ENCODE results near the gene BCO1.

The BCO1 gene

DNA sequence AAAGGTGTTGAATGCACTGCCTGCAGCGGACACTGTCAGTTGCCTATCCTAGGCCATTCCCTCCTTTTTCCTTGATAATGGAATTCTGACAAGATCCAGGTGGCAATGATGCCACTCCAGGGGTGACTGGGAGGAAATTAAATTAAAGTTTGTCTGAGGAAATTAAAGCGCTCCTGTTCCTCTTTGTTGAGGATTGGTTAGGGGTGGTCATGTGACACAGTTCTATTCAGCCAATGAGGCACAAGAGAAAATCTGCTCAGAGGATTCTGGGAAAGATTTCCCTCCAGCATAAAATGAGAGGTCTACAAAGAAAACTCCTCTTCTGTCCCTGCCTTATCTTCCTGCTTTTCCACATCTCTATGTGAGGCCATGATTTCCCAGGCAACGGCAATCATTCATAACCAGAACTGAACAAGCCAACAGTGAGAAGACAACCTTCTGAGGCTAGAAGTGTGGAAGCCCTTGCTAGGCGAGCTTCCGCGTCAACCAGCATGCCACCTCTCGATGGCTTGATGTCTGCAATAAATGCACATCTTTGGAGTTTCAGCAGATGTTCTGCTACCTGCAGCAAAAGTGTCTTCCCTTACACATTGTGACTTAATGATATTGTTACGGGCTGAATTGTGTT is 5.6 kb upstream of the BCO1 start:
- no peak for DNase-seq

DNA sequence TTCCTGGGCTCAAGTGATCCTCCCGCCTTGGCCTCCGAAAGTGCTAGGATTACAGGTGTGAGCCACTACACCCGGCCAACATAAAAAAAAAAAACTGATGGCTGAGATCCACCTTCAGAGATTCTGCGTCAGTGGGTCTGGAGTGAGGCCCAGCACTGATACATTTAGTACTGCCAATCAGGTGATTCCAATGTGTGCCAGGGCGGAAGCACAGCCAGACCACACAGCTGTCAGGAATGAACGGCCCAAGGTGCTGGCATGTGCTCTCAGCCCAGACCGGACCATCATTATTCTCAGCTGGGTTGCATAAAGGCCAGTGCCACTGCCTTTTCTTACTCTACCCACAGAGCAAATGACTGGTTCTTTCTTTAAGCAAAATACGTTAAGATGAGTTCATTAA is 1.2 kb upstream of the BCO1 start:
- DNase-seq: no peak

DNA sequence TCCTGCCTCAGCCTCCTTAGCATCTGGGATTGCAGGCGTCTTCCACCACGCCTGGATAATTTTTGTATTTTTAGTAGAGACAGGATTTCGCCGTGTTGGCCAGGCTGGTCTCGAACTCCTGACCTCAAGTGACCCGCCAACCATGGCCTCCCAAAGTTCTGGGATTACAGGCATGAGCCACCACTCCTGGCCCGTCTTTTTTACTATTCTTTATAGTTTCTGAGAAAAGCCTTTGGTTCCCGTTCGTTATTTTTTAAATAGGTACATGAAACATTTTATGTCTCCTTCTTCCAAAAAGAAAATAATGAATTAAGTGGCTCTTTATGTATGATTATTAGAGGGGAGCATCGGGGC is 570 bp upstream of the BCO1 start:
- DNase-seq: no peak

DNA sequence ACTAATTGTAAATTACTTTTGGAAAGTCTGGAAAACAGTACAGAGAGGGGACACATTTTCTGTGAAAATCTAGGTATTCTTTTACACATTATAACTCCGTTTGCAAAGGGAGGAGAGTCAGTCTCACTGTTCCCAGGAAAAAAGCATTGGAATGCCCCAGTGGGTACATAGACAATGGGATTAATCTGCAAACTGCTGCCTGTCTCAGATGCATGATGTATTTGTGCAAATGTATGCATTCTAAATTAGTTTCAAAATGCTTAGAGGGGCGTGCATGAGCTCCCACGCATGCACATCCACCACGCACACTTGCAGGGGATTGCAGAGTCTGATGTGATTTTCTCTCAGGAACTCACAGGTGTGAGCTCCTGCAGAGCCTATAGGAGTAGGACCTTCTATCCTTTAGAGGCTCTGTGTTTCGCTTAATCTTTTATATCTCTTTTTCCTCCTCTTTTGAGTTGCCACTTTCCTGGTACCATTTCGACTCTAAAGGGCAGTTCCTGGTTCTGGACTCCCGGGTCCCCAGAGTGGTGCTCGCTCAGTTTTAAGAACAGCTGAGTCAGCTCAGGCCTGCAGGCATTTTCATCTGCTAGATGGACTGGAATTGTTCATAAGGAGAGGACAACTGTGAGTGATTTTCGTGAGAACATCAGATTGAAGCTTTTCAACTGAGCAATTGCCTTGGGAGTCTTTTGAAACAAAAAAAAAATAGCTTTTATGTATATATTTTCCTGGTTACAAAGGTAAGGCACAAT is 1.1 kb downstream of the BCO1 start:
- no peak for DNase-seq

DNA sequence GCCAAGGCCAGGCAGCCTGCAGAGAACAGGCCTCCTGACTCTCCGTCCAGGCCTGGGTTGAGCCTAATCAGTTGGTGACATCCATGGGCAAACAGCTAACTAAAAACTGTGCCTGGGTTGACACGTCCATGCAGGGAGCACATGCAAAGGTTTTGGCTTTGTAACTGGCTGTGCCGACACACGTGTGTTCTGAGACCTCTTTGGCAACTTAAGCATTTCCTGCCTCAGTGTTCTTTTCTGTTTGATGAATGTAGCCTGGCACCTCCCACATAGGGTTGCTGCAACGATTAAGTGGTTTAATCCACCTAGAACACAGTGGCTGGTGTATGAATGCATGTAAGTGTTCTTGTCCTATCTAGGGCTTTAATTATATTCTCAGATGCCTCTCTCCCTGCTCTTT is 3.2 kb downstream of the BCO1 start:
- no peak for DNase-seq

DNA sequence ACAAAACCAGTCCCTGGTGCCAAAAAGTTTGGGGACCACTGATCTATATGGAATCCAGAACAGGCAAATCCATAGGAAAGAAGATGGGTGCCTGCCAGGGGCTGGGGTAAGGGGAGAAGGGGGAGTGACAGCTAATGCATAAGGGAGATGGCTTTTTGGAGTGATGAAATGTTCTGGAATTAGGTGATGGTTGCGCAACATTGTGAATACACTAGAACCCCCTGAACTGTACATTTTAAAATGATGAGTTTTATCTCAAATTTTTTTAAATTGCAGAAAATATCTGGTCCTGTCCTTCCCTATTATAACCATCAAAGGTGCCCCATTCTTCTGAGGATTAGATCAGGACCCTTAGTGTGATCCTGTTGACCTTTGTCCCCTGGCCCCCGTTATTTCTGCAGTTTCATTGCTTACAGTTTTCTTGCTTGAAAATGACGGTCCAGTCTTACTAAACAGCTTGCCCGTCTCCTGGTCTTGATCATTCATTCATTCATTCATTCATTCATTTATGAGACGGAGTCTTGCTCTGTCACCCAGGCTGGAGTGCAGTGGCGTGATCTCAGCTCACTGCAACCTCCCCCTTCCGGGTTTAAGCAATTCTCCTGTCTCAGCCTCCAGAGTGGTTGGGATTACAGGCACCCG is 4.6 kb downstream of the BCO1 start:
- no peak for DNase-seq

DNA sequence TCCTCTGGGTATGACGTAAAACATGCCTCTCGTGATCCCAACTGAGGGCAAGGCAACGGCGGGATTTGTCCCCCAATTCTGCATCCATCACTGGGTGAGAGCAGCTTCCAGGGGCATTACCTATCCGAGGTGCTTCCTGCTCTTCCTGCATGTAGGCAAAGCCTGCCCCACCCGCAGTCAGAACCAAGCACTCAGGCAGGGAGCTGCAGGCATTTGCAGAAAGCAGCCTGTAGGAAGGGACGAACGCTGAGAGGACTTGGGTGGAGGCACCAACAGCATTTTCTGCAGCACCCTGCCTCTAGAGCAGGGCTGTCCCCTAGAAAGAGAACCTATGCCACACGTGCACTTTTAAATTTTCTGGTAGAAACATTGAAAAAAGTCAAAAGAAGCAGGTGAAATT is 5.5 kb downstream of the BCO1 start:
- no peak for DNase-seq

DNA sequence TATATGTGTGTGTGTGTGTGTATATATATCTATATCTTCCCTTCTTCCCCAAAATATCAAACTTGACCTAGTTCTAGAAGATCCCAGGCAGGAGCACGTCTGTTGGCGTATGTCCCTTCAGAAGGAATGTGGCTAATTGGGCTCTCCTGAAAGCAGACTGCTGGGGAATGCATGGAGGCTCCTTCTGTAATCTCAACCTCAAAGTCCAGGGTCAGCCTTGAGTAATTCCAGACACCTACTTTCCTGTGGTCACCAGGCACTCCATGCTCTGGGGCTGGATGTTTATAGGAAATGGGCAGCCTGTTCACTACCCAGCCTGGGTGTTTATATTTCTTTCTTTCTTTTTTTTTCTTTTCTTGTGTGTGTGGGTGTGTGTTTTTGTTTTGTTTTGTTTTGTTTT is 13.4 kb downstream of the BCO1 start:
- no peak for DNase-seq

DNA sequence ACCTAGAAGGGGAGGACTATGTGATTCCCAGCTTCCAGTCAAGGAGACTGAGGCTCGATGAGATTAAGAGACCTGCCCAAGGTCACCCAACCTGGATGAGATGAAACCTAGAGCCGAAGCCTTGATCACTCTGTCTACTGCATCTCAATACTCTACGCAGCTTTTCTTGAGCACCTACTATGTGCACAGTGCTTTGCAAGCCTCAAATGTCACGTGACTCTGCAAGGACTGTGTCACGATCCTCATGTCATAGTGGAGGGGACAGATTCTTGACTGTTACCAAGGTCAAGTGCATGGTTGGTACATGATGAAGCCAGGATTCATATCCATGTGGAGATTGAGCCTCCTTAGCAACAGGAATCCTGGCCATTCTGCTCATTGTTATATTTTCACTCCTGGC is 14.7 kb downstream of the BCO1 start:
- no peak for DNase-seq

DNA sequence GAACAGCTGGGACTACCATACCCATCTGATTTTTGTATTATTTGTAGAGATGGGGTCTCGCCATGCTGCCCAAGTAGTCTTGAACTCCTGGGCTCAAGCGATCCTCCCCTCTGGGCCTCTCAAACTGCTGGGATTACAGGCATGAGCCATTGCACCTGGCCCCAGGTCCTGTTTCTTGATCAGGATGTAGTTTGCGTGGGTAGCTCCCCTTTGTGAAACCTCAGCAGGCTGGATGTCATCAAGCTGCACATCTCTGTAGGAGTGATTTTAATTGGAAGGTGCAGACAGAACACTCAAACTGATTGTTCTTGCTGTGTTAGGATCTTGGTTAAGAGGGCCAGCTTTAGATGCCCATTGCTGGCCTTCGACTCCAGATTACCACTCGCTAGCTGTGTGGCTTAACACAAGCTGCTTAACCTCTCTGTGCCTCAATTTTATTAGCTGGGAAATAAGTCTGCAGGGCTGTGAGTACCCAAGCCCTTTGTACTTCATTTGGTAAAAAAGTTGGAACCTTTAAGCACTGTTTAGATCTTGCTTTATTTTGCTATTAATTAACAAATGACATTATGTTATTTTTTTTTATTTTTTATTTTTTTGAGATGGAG is 16.5 kb downstream of the BCO1 start:
- DNase-seq: no peak

DNA sequence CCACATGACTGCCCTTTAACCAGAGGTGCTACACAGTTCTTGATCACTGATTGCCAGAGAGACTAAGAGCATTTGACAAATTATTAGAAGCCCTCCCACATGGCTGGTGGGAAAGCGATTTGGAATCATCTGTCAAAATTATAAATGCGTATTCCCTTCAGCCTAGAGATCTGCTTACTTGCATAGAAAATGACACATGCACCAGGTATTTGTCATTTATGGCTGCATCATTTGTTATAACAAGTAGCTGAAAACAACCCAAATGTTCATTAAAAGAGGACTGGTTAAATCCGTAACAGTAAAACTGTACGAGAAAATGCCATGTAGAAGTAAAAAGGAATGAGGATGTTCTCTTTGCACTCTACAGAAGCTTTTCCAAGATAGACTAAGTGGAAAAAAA is 21.4 kb downstream of the BCO1 start:
- DNase-seq: no peak

DNA sequence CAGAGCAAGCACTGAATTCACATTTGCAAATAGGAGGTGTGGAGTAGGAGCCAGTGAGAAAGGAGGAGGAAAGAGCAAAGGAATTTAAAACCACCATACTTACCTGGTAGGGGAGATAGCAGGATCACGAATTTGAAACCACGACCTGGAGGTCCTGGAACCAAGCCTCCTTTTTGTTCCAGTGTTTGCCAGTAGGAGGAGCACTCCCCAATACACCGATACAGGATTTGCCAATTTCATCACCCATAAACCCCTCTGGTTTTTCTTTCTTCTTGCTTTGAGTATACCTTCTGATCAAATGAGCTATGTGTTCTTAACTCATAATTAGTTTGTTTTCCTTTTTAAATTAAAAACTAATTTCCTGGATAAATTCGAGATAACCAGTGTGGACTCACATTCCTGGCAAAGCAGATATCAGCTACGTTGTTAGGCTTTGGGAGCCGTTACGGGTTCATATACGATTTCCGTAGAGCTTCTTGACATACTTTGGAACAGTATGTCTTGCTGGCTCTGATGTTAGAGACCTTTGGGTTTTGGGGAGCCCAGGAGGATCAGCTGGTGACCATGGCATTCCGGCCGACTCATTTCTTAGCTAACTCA is 22.7 kb downstream of the BCO1 start:
- no peak for DNase-seq

DNA sequence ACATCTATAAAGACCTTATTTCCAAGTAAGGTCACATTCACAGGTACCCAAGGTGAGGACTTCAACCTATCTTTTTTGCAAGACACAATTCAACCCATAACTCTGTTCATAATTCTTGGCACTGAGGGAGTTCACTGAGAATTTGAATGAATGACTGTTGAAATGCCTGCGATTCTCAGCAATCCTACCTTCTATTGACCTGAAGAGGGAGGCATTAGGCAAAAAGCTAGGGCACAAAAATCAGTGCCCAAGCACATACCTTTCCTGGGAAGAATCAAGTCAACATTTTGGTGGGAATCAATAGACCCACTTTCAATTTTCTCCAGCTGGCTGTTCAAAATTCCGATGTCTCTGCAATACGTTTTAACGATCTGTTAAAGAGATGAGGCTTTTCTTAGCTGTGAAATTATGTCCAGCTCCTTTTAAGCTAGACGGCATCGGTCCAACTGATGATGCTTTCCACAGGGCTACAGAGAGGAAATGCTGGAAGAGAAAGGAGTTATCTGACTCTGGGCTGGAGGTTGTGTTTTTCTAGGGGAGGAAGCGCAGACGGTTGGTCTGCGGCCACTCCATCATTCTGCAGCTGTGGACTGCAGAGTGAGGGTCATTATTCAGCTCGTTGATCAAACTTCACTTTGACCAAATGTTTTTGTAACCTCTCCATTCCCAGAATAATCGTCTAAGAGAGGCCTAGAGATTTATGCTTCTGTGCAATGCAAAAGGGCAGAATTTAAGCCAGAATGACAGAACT is 25.2 kb downstream of the BCO1 start:
- DNase-seq: no peak

DNA sequence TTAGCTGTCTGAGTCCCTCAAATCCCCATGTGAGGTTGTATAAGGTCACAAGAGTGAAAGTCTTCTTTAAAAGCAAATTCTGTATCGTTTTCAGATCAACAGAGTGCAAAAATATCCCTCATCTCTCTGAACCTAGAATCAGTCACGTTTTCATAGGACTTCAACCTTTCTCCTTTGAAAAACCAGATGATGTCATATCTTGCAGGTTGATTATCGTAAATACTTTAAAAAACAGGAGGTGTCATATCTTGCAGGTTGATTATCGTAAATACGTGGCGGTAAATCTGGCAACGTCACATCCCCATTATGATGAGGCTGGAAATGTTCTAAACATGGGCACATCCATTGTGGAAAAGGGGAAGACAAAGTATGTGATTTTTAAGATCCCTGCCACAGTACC is 25.9 kb downstream of the BCO1 start:
- DNase-seq: no peak

DNA sequence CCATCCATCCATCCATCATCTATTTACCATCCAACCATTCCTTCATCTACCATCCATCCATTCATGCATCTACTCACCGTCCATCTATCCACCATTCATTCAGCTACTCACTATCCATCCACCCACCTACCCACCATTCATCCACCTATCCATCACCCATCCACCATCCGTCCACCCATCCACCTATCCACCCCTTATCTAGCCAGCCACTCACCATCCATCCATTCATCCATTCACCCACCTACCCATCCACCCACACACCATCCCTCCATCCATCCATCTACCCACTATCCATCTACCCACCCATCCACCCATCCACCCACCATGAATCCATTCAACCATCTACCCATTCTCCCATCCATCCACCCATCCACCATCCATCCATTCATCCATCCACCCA is 26.6 kb downstream of the BCO1 start:
- DNase-seq: no peak

DNA sequence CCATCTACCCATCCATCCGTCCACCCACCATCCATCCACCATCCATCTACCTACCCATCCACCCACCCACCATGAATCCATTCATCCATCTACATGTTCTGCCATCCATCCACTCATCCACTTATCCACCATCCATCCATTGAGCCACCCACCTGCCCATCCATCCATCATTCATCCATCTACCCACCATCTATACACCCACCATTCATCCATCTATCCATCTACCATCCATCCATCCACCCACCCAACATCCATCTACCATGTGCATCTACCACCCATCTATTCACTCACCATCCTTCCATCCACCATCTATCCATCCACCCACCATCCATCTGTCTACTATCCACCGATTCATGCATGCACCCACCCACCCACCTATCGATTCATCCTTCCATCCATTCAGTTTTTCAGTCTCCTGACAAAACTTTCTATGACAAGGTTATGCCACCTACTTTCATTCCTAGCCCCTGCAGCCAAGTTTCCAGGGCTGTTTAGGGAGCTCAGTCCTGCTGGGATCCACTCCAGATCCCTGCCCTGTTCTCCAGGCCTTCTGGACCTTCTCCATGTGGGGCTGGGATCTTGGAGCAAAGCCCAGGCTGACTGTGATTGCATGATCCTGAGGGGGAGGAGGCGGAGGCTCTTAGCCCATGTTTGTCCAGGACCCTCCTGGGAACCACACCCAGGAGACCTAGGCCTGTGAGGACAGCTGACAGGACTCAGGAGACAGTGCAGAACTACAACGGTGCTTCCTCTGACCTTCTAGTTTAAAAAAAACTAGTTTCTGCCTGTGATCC is 27.4 kb downstream of the BCO1 start:
- no peak for DNase-seq

DNA sequence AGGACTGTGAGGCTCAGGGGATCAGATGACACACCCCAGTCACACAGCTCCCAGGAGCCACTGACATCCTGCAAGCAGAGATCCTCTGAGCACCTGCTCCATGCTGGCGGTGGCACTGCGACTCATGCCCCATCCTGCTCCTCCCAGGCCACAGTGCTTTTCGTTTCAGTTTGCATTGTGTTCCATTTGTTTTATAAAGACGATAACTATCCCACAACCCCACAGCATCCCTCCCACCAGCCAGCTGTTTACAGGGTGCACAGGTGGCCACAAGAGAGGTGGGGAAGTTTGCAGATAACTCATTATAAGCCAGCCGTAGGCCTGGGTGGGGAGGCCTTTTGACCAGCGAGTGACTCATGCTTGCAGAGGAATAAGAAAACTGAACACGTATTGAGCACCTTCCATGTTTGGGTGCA is 28.2 kb downstream of the BCO1 start:
- no peak for DNase-seq

DNA sequence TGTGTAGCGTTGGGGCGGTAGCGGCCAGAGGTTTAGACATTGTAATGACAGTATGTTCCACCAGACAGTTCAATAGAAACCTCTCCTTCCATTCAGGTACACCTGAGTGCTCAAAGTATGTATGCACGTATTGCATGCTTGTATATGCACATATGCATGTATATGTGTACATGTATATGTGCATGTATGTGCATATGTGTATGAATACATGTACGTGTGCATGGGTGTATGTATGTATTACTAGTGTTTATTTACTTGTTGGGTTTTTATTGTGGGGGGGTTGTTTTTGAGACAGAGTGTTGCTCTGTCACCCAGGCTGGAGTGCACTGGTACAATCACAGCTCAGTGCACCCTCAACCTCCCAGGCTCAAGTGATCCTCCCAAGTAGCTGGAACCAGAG is 30.0 kb downstream of the BCO1 start:
- no peak for DNase-seq

DNA sequence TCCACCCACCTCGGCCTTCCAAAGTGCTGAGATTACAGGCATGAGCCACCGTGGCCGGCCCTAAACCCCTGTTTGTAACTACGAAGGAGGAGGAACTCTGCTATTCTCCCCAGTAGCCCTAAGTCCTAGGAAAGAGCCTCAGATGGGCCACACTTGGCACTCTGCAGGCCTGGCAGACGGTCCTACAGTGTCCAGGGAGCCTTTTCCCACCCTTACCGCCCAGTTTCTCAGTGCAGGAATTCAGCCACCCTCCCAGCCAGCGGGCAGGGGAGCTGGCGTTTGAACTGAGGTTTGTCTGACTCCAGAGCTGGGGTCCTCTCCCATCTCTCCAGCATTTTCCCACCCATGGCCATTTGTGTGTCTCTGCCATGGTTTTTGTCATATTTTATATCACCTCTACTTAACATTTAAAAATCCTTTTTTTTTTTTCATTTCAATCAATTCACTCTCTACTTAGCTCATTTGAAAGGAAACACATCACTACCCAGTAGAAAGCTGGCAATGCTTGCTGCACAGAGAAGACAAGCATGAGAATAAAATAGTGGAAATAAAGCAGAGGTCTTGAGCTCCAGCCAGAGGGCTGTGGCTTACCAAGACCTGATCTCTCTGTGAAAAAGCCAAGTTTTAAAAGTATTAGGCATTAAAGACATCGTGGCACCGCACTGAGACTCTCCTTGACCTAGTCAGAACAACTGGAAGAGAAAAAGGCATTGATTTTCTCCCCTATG is 34.9 kb downstream of the BCO1 start:
- DNase-seq: no peak

DNA sequence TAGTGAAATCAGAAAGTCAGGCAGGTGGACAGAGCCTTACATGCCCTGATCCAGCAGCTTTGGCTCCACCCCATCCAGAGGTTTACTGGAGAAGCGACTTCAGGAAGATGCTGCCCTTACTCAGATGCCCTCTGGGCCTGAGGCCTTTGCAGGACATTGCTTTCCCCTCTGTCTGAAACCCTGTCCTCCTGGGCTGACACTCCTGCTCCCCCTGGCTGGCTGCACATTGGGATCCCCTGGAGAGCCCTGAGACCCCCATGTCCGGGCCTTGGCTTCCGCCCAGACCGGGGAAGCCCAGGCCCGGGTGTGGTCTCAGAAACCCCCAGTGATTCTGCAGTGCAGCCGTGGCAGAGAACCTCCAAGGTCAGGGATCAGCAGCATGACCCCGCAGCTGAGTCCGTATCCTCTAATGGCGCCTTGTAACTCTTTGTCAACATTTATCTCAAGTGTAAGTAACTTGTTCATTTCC is 36.6 kb downstream of the BCO1 start:
- DNase-seq: no peak

DNA sequence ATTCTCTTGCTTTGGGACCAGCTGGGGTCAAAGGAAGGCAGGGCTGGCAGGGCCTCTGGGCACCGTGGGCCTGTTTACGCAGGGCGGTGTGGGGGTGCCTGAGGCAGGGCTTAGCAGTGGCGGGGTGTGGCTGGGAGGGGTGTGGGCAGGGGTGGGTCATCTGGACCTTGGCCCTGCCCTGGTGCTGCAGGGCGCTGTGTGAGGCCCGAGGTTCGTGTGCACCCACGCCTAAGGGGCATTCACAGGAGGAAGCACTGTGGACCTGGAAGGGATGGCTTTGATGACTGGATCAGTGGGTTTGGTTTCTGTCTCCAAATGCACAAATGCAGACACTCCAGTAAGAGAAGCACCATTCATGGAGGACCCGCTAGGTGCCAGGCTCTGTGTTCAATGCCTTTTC is 37.3 kb downstream of the BCO1 start:
- DNase-seq: no peak
